PC-9 (cell line): ENCODE measurements around the gene SLN. TPM values are rescaled to one million over a fixed set of nuclear protein-coding genes. Genes with fewer than 3 reads are reported as not detected.

ENCODE experiments used
- BruUV-seq: library from RNA; stranded (reverse); fragments of 400-500 nt; replicated peaks from 2 replicates; lab custom pipeline; 2021; lab: Mats Ljungman, UMichigan
- CTCF ChIA-PET: fragments of 300-600 bp; sonication (Branson Sonifier 250); formaldehyde crosslinking; loops from one replicate; lab custom pipeline; 2022; ENCODE audit warnings: antibody characterized with exemption; lab: Charles Lee
- POLR2A ChIA-PET: fragments of 300-600 bp; sonication (Branson Sonifier 250); formaldehyde crosslinking; loops from one replicate; lab custom pipeline; 2022; ENCODE audit warnings: antibody characterized with exemption; ENCODE audit not compliant: unreplicated experiment; lab: Charles Lee
- DNase-seq, 2 experiments: peaks; one replicate each; pipeline versions ENCODE4 v3.0.0 to v3.0.0-alpha.2; 2015 to 2022; ENCODE audit warnings: mixed read lengths in 1 of 2
- H2AFZ ChIP-seq: fragments of 200-600 bp; sonication (generic); 2 replicates; pipeline ENCODE4 v1.8.1; 2017; ENCODE audit warnings: antibody characterized with exemption
- H3F3A ChIP-seq: fragments of 200-600 bp; sonication (generic); 2 replicates; pipeline ENCODE4 v1.8.1; 2017; ENCODE audit warnings: antibody characterized with exemption, mild to moderate bottlenecking, low read depth; ENCODE audit not compliant: insufficient read depth
- H3K27ac ChIP-seq: fragments of 200-600 bp; sonication (generic); 2 replicates; pipeline ENCODE4 v1.6.1; 2016; ENCODE audit warnings: mixed run types
- H3K27me3 ChIP-seq: fragments of 200-600 bp; sonication (generic); 2 replicates; pipeline ENCODE4 v1.6.1; 2016; ENCODE audit warnings: low read depth, mixed run types; ENCODE audit not compliant: insufficient read depth
- H3K36me3 ChIP-seq: fragments of 200-600 bp; sonication (generic); 2 replicates; pipeline ENCODE4 v1.6.1; 2016; ENCODE audit warnings: low read depth, mixed run types
- H3K4me1 ChIP-seq: fragments of 200-600 bp; sonication (generic); replicated peaks from 2 replicates; pipeline ENCODE4 v1.6.1; 2016; ENCODE audit warnings: mixed run types; ENCODE audit not compliant: insufficient read depth
- H3K4me2 ChIP-seq: fragments of 200-600 bp; sonication (generic); 2 replicates; pipeline ENCODE4 v1.6.1; 2017; ENCODE audit warnings: mixed run types
- H3K4me3 ChIP-seq: fragments of 200-600 bp; sonication (generic); 2 replicates; pipeline ENCODE4 v1.6.1; 2016; ENCODE audit warnings: mixed run types
- H3K79me2 ChIP-seq: fragments of 200-600 bp; sonication (generic); 2 replicates; pipeline ENCODE4 v1.6.1; 2017; ENCODE audit warnings: low read depth, mixed run types
- H3K9me2 ChIP-seq: fragments of 200-600 bp; sonication (generic); 2 replicates; pipeline ENCODE4 v1.8.1; 2017; ENCODE audit warnings: mild to moderate bottlenecking; ENCODE audit not compliant: insufficient read depth
- H3K9me3 ChIP-seq: fragments of 200-600 bp; sonication (generic); 2 replicates; pipeline ENCODE4 v1.8.1; 2016; ENCODE audit warnings: low read depth; ENCODE audit not compliant: insufficient read depth
- H4K20me1 ChIP-seq: fragments of 200-600 bp; sonication (generic); 2 replicates; pipeline ENCODE4 v1.8.1; 2017; ENCODE audit not compliant: insufficient read depth
- CTCF ChIP-seq: fragments of 200-600 bp; sonication (generic); conservative IDR thresholded peaks from 2 replicates; pipeline ENCODE4 v1.6.1; 2017; ENCODE audit warnings: mixed run types, antibody characterized with exemption, mild to moderate bottlenecking, moderate library complexity
- EZH2 ChIP-seq: fragments of 200-600 bp; sonication (generic); IDR thresholded peaks from 2 replicates; pipeline ENCODE4 v1.8.0; 2017; ENCODE audit warnings: antibody characterized with exemption, low read depth
- intact Hi-C: fragments of 100-400 bp; cut with micrococcal nuclease; formaldehyde crosslinking; loops from one replicate; pipeline ENCODE4 v1.10.0; 2022; ENCODE audit not compliant: unreplicated experiment
- total RNA-seq: library from RNA; stranded (reverse); gene quantifications from 2 replicates; pipeline ENCODE4 v1.2.3, GENCODE V29; 2021

The SLN gene
- total RNA-seq, 1 experiment from 2014 or later, result not detected

GRCh38 chr11:107740271-107740670 is 28.4 kb upstream of the SLN start:
- POLR2A ChIA-PET, result no interaction called here
- BruUV-seq, result no TSS peak

GRCh38 chr11:107736546-107736945 is 24.7 kb upstream of the SLN start:
- no peaks in the 10 kb centered on the region for H4K20me1 ChIP-seq
- no peaks in the 10 kb centered on the region for H3K27me3 ChIP-seq
- H3K36me3 ChIP-seq, result no peaks in the 10 kb centered on the region
- H3K27ac ChIP-seq, result no peak overlapping the region
- intact Hi-C loops, result no loop called here
- no TSS peak for BruUV-seq
- H3K4me1 ChIP-seq, result no peaks in the 10 kb centered on the region
- DNase-seq, result no peak
- CTCF ChIA-PET, result no interaction called here
- no peak overlapping the region for H3K4me2 ChIP-seq
- H3K9me2 ChIP-seq, result no peaks in the 10 kb centered on the region
- H3K79me2 ChIP-seq, result no peaks in the 10 kb centered on the region
- POLR2A ChIA-PET, result no interaction called here
- H2AFZ ChIP-seq, result no peak overlapping the region
- H3K9me3 ChIP-seq, result no peaks in the 10 kb centered on the region
- no peak overlapping the region for H3K4me3 ChIP-seq
- TF ChIP-seq CTCF (no peak), EZH2 (no peak)
- no peaks in the 10 kb centered on the region for H3F3A ChIP-seq

More at GRCh38 chr11:107740271-107740670, 28.4 kb upstream of the SLN start:
- Histone ChIP-seq H2AFZ (no peak overlapping the region), H3K4me2 (no peak overlapping the region), H3K79me2 (no peaks in the 10 kb centered on the region), H3K27ac (no peak overlapping the region), H3F3A (no peaks in the 10 kb centered on the region), H3K36me3 (no peaks in the 10 kb centered on the region), H3K9me3 (no peaks in the 10 kb centered on the region), H3K9me2 (no peaks in the 10 kb centered on the region), H3K27me3 (no peaks in the 10 kb centered on the region), H3K4me1 (no peaks in the 10 kb centered on the region), H4K20me1 (no peaks in the 10 kb centered on the region), H3K4me3 (no peak overlapping the region)
- no peak for TF ChIP-seq EZH2
- TF ChIP-seq CTCF, result no peak
- CTCF ChIA-PET, result interaction anchor here (1.6 kb wide), 1 partner anchor 158 kb away, joined by 4 read pairs; no protein-coding TSS in a partner anchor
- intact Hi-C loops, result loop anchor here (1.0 kb wide), 1 partner anchor 158 kb away; no protein-coding TSS in a partner anchor
- DNase-seq, result no peak

GRCh38 chr11:107733518-107733917 is 21.7 kb upstream of the SLN start:
- no peak overlapping the region for H2AFZ ChIP-seq
- no peak overlapping the region for H3K27ac ChIP-seq
- H3K79me2 ChIP-seq, result no peaks in the 10 kb centered on the region
- H3K9me3 ChIP-seq, result no peaks in the 10 kb centered on the region
- BruUV-seq, result no TSS peak
- no peaks in the 10 kb centered on the region for H3K27me3 ChIP-seq
- ChIA-PET CTCF (no interaction called here), POLR2A (no interaction called here)
- no peak overlapping the region for H3K4me3 ChIP-seq
- no peak overlapping the region for H3K4me2 ChIP-seq
- intact Hi-C loops, result no loop called here
- H3K9me2 ChIP-seq, result no peaks in the 10 kb centered on the region
- H3K36me3 ChIP-seq, result no peaks in the 10 kb centered on the region
- TF ChIP-seq CTCF, result no peak
- TF ChIP-seq EZH2, result no peak
- no peak for DNase-seq
- H4K20me1 ChIP-seq, result no peaks in the 10 kb centered on the region
- H3K4me1 ChIP-seq, result no peaks in the 10 kb centered on the region
- no peaks in the 10 kb centered on the region for H3F3A ChIP-seq
